GM18951 (cell line): ENCODE results near the gene NTN3.
"Not testable (repeated sequence)": the region's sequence is repeated elsewhere in the genome, so short reads cannot be mapped to it uniquely, and the experiment has no call there.

Experiments
- POLR2A ChIP-seq: IDR thresholded peaks from 4 replicates; pipeline ENCODE4 v1.6.1; 2011; ENCODE audit warnings: mild to moderate bottlenecking; ENCODE audit not compliant: insufficient read length, insufficient read depth; ENCODE audit errors: extremely low read depth
- in situ Hi-C: fragments of 300-500 bp; cut with MboI; formaldehyde crosslinking; loops from one replicate; pipeline ENCODE4 v1.12.0; 2022; ENCODE audit warnings: low sequenced_read_pairs, mixed read lengths, inconsistent platforms; ENCODE audit not compliant: unreplicated experiment

NTN3 gene

DNA sequence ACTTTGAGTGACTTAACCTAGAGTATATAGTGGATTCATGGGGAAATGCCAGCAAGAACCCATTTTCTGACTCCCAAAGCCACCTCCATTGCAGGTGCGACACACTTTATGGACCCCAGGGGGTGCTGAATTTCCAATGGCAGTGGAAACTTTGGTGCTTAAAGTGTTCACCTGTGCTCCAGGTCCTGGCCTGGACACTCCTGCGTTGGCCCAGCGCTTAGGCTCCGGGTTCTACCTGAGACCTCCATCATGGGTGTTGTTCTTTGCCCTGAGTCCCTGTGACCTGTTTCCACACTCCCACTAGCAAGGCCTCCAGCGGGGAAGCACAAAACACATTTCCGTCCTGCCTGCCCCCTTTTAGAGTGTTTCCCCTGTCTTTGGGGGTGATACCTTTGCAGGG is 38.8 kb upstream of the NTN3 start:
- TF ChIP-seq POLR2A, result no peak
- in situ Hi-C loops, result no loop called here

- no peak for TF ChIP-seq POLR2A
- in situ Hi-C loops, result no loop called here
Observed at GRCh38 chr16:2432801-2433505, 38.1 kb upstream of the NTN3 start.

GRCh38 chr16:2435236-2435635 is 35.9 kb upstream of the NTN3 start:
- in situ Hi-C loops, result not testable (repeated sequence)

GRCh38 chr16:2436110-2436509 is 35.0 kb upstream of the NTN3 start:
- in situ Hi-C loops, result no loop called here
- no peak for TF ChIP-seq POLR2A

GRCh38 chr16:2437032-2437790 is 33.9 kb upstream of the NTN3 start:
- in situ Hi-C loops, result no loop called here
- TF ChIP-seq POLR2A, result no peak

GRCh38 chr16:2438121-2438520 is 33.0 kb upstream of the NTN3 start:
- TF ChIP-seq POLR2A, result no peak
- in situ Hi-C loops, result no loop called here

DNA sequence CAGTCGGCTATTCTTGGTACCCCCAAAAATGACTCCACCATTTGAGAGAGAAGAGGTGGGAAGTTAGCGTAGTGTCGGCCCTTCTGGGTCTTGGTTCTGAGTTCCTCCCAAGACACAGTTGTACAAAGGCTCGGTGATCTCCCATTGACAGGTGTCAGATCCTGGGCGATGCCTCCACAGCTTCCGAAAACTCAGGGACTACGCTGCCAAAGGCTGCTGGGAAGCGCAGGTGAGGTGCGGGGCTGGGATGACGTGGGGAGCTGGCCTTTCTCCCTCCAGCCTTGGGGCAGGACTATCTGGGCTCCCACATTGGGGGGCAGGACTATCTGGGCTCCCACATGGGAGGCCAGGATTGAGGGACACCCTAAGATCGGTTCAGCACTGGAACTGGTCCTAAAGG is 31.5 kb upstream of the NTN3 start:
- no peak for TF ChIP-seq POLR2A
- in situ Hi-C loops, result no loop called here

DNA sequence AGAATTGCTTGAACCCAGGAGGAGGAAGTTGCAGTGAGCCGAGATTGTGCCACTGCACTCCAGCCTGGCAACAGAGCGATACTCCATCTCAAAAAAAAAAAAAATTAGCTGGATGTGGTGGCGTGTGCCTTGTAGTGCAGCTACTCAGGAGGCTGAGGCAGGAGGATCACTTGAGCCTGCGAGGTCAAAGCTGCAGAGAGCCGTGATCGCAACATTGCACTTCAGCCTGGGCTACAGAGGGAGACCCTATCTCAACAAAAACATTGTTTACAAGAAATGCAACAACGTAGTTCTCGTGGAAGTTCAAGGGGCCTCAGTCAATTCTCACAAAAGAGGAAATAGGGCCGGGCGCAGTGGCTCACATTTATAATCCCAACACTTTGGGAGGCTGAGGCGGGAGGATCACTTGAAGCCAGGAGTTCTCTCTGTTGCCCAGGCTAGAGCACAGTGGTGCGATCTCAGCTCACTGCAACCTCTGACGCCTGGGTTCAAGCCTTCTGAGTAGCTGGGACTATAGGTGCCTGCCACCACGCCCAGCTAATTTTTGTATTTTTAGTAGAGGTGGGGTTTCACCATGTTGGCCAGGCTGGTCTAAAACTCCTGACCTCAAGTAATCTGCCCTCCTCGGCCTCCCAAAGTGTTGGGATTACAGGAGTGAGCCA is 29.8 kb upstream of the NTN3 start:
- in situ Hi-C loops, result not testable (repeated sequence)

GRCh38 chr16:2443555-2443954 is 27.5 kb upstream of the NTN3 start:
- in situ Hi-C loops, result no loop called here
- TF ChIP-seq POLR2A, result no peak

- in situ Hi-C loops, result no loop called here
- no peak for TF ChIP-seq POLR2A
Observed at GRCh38 chr16:2447920-2448583, 23.0 kb upstream of the NTN3 start.

DNA sequence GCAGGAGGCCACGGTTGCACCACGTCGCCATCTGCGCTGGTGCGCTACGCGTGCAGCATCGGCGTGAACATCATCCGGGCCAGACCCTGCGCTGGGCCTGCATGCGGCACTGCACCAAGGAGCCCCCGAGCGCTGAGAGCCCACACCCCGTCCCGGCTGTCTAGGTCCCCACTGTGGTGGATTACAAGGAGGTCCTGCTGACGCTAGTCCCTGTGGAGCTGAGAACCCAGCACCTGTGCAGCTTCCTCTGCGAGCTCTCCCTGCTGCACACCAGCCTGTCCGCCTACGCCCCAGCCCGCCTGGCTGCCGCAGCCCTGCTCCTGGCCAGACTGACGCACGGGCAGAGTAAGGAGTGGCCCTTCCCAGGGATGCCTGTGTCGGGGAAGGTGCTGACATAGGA is 22.0 kb upstream of the NTN3 start:
- TF ChIP-seq POLR2A, result no peak

DNA sequence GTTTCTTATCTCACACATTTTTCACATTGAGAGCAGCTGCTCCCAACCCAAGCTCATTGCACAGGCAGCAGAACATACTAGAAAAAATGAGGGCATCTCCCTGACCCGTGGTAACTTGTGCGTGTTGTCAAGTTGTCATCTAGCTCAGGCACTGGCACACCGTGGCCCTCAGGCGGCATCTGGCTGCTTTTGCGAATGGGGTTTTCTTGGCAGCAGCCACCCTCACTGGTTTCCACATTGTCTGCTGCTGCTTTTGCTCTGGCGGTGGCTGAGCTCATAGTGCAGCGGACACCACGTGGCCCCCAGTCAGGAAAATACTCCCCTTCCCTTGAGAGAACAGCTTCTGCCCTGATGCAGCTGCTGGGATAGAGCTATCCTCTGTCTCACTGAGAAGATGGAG is 20.6 kb upstream of the NTN3 start:
- TF ChIP-seq POLR2A, result no peak
- in situ Hi-C loops, result no loop called here

More for the DNA sequence above, 22.0 kb upstream of the NTN3 start:
- in situ Hi-C loops, result no loop called here

GRCh38 chr16:2450975-2451381 is 20.1 kb upstream of the NTN3 start:
- TF ChIP-seq POLR2A, result no peak
- in situ Hi-C loops, result no loop called here

GRCh38 chr16:2451851-2452320 is 19.2 kb upstream of the NTN3 start:
- in situ Hi-C loops, result no loop called here
- no peak for TF ChIP-seq POLR2A

DNA sequence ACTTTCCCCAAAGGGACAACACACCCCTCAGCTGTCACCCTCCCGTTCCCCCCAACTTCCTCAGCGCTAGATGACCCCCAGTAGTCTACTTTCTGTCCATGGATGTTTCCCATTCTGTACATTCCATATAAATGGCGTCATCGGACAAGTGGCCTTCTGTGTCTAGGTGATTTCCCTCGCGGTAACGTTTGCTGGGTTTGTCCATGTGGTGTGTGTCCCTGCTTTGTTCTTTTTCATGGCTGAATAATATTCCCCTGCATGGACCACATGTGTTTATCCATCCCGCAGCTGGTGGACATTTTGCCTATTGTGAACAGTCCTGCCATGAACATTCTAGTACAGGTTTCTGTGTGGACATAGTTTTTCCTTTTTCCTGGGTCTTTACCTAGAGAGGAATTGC is 18.4 kb upstream of the NTN3 start:
- in situ Hi-C loops, result no loop called here
- TF ChIP-seq POLR2A, result no peak
